Ishikawa (cell line): ENCODE results near the gene SOX5.

Experiments used
- CEBPB ChIP-seq: IDR thresholded peaks from 2 replicates; pipeline ENCODE4 v1.6.1; 2012
- CREB1 ChIP-seq: IDR thresholded peaks from 2 replicates; pipeline ENCODE4 v1.6.1; 2012; ENCODE audit warnings: low read depth
- EGR1 ChIP-seq: IDR thresholded peaks from 2 replicates; pipeline ENCODE4 v1.6.1; 2012
- EP300 ChIP-seq: IDR thresholded peaks from 2 replicates; pipeline ENCODE4 v1.6.1; 2012; ENCODE audit warnings: borderline replicate concordance
- FOXM1 ChIP-seq: IDR thresholded peaks from 2 replicates; pipeline ENCODE4 v1.6.1; 2012; ENCODE audit warnings: low read depth, borderline replicate concordance
- MAX ChIP-seq: IDR thresholded peaks from 2 replicates; pipeline ENCODE4 v1.6.1; 2012
- NFIC ChIP-seq: IDR thresholded peaks from 2 replicates; pipeline ENCODE4 v1.6.1; 2012
- RAD21 ChIP-seq: IDR thresholded peaks from 2 replicates; pipeline ENCODE4 v1.6.1; 2012; ENCODE audit warnings: low read depth
- REST ChIP-seq: IDR thresholded peaks from 2 replicates; pipeline ENCODE4 v1.6.1; 2012; ENCODE audit warnings: low read depth, mild to moderate bottlenecking
- TAF1 ChIP-seq: IDR thresholded peaks from 2 replicates; pipeline ENCODE4 v1.6.1; 2012; ENCODE audit warnings: low read depth, mild to moderate bottlenecking
- TCF12 ChIP-seq: IDR thresholded peaks from 2 replicates; pipeline ENCODE4 v1.6.1; 2012; ENCODE audit warnings: low read depth
- USF1 ChIP-seq: IDR thresholded peaks from 2 replicates; pipeline ENCODE4 v1.6.1; 2012
- YY1 ChIP-seq: IDR thresholded peaks from 2 replicates; pipeline ENCODE4 v1.6.1; 2012; ENCODE audit warnings: low read depth

- TF ChIP-seq YY1 = no peak
- TF ChIP-seq RAD21 = no peak
- no peak for TF ChIP-seq MAX
- no peak for TF ChIP-seq CREB1
- no peak for TF ChIP-seq REST
- TF ChIP-seq EP300 = no peak
- TF ChIP-seq EGR1 = no peak
- no peak for TF ChIP-seq USF1
- TF ChIP-seq NFIC = no peak
- no peak for TF ChIP-seq TAF1
- no peak for TF ChIP-seq TCF12
- TF ChIP-seq FOXM1 = no peak
- no peak for TF ChIP-seq CEBPB
These were observed 466.9 kb downstream of the SOX5 start for GRCh38 chr12:23482571-23482970.
